GM18511 (cell line): Measurements from ENCODE around the gene TOPORS.
"Not testable (repeated sequence)": the region's sequence is repeated elsewhere in the genome, so short reads cannot be mapped to it uniquely, and the experiment has no call there.

Source experiments
- ATAC-seq: cut with Tn5 transposase; IDR thresholded peaks from one replicate; pipeline ENCODE4 v1.9.1; 2021; ENCODE audit warnings: mild to moderate bottlenecking, moderate library complexity; ENCODE audit not compliant: unreplicated experiment

The TOPORS gene

GRCh38 chr9:32566770-32567169 is 14.4 kb upstream of the TOPORS start:
- ATAC-seq: no peak

DNA sequence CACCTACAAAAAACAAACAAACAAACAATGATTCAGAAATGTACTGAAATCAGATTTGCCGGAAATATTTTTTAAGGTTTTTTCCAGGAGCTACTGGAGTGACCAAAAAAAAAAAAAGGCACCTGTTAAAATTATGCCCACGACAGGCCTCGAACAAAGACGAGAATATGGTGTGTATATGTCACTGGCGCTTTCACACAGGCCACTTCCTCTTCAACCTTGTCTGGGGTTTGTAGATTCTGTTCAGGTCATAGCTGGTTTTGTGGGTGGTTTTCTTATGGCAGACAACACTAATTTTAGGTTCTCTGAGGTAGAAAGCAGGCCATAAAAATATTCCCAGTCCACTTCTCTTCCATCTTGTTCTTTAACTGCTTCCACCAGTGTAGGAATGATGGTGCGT is 13.6 kb upstream of the TOPORS start:
- ATAC-seq: no peak

DNA sequence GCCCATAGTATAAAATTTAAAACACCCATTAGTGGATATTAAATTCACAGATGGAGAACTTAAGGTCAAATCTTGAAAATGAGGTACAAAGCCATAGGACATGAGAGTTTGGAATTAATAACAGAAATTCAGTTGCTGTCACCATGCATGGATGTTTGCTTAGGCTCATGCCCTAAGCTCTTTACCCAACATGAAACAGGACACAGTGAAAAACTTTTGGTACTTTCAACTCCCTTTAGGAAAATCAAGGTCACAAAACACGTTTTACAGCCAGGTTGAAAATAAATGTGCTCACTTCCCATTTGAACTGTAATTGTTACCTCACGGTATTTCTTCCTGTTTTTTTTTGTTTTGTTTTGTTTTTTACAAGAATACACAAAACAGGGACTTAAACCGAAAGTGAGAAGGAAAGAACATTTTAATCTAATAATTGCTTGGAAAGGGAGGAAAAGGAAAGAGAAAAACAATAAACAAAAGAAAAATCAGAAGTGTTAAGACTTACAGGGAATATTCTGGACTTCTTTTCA is 6.1 kb upstream of the TOPORS start:
- no peak for ATAC-seq

DNA sequence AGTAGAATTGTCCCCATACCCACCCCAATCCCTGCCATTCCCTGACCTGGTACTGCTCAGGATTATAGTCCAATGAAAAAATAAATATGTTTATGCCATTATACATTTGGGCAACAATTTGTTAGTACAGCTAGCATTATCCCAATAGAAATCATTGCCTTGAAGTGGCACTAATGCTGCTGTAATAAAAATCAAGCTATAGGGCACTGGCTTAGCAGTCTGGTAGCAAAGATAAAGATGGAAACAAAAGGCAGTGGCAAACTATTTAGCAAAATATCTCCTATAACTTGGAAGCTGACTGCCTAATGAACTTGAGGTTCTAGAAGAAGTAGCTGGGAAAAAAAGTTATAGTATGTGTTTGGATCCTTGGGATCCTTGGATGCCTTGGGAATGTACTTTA is 2.2 kb upstream of the TOPORS start:
- no peak for ATAC-seq

- no peak for ATAC-seq
These were observed 1.7 kb upstream of the TOPORS start for GRCh38 chr9:32554107-32554506.

- ATAC-seq: peak; percentile 15
These were observed 922 bp downstream of the TOPORS start for GRCh38 chr9:32551276-32552051.

DNA sequence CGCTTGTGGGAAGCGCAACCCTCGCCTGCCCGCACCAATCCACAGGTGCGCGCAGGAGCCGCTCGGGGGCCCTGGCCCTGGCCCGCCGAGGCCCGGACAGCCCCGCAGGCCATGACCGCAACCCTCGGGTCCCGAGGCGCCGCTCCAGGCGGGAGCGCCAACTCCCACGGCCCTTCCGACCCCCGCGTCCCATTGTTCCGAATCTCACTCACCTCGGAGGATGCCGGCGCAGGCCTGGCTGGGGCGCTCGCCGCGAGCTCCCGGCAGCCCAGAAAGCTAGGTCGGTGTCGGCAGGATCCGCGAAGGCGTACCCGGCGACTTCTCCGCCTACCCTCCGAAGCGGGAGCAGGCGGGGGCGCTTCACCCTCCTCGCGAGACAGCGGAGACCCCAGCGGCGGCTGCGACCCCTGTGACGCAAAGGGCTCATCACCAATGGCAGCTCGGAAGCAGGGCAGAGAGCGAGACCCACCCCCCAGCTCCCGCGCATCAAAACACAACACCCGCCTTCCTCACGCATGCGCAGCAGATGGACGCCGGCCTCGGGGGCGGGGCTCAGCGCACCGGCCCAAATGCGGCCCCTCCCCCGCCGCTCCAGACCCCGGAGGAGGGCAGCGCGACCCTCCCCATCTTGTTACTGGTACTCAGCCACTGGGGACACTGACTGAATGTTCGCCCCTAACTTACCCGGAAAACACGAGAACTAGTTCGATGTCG is 1.7 kb downstream of the TOPORS start:
- peak; percentile 67 for ATAC-seq

DNA sequence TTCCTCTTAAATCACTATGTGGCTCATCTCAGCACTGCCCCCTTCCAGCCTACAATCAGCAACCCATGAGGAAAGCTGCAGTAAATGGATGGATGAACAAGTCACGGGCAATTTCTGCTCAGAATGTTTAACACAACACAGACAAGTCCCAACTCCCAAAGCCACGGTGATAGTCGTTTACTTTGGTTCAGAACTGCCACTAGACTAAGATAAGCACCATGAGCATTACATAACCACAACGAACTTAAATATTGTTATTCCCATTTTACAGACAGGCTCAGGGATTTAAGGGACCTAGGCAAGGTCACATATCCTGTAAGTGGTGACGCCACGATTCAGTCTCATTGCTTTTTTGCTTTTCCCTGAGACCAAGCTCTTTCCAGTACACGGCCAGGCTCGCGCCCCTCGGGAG is 2.2 kb downstream of the TOPORS start:
- ATAC-seq: no peak

DNA sequence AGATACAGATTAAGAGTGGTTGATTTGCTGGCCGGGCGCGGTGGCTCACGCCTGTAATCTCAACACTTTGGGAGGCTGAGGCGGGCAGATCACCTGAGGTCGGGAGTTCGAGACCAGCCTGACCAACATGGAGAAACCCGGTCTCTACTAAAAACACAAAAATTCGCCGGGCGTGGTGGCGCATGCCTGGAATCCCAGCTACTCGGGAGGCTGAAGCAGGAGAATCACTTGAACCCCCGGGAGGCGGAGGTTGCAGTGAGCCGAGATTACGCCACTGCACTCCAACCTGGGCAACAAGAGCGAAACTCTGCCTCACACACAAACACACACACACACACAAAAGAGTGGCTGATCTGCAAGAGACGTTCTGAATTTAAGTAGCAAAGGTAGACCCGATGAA is 4.2 kb downstream of the TOPORS start:
- ATAC-seq: not testable (repeated sequence)

GRCh38 chr9:32545884-32546283 is 6.5 kb downstream of the TOPORS start:
- no peak for ATAC-seq

DNA sequence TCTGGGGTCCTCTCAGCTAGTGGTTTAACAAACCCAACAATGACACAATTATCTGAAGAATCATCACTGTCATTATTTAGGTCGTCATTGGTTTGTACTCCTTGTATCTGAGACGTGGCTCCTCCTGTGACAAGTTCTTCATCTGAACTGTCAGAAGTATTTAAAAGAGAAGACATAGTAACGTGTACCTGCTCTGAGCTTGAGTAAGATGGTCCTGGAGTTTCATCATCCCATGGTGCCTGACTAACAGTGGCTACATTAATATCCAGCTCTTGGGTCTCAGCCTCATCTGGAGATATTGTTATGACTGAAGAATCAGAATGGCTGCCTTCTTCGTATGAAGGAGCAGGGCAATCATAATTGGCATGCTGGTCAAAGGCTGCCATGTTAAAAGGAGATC is 9.3 kb downstream of the TOPORS start:
- ATAC-seq: no peak

- ATAC-seq: no peak
These were observed 18.6 kb downstream of the TOPORS start for GRCh38 chr9:32533816-32534215.

DNA sequence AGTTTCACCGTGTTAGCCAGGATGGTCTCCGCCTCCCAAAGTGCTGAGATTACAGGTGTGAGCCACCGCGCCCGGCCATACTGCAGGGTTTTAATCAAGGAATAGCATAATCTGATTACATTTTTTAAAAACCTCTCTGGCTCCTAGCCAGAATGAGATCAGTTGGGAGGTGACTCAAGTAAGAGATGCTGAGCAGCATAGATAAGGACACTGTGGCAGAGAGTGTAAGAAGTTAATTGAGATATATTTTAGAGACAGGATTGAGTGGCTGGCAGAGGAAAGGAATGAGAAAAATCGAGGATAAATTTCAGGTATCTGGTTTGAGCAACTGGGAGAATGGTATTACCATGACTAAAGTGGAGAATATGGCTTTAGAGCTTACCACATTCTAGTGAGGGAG is 19.1 kb downstream of the TOPORS start:
- ATAC-seq: no peak

GRCh38 chr9:32526707-32527048 is 25.7 kb downstream of the TOPORS start:
- no peak for ATAC-seq

- ATAC-seq: peak; percentile 74
These were observed 26.2 kb downstream of the TOPORS start, which contains the start of gene RIGI for GRCh38 chr9:32526041-32526706. TSS of gene RIGI (minus strand) at chr9:32526196. CDS start at chr9:32526166, 30 bp downstream.

- peak; percentile 24 for ATAC-seq
These were observed 26.7 kb downstream of the TOPORS start for GRCh38 chr9:32525709-32526030.

DNA sequence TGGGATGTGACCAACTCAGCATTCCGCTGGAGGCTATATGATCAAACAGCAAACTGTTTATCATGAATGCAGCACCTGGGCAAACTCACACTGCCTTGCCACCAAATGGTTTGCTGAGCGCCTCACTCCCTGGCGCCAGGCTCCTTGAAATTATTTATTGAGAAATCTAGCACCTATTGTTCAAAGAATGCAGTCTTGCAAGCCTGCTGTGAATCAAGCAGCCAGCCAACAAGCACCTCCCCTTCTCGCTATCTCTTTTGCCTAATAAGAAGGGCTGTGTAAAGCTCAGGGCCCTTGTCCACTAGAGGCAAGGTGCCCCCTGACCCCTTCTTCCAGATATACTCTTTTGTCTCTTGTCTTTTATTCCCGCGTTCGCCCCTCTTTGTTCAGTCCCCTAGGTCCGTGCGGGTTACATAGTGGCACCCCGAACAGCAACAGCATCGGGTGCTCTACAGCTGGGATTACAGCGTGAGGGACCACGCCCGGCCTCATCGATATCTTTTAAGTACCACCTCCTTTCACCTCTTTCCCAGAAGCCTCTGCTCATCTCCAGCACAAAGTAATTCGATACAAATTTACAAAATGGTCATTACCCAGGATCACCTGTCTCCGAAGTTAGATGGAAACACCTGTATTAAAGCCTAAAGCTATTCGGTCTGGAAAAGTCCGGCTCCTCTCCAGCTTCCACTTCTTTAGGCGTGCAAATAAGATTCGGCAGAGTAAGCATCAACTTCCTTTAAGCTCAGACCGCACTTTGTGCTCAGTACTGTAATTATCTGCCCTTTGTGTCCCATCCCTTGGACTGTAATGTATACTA is 27.3 kb downstream of the TOPORS start:
- peak; percentile 43 for ATAC-seq

DNA sequence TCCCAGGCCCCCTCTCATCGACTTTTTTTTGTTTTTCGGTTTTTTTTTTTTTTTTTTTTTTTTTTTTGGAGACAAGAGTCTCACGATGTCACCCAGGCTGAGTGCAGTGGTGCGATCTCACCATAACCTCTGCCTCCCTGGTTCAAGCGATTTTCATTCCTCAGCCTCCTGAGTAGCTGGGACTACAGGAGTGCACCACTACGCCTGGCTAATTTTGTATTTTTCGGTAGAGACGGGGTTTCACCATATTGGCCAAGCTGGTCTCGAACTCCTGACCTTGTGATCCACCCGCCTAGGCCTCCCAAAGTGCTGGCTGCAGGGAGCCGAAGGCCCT is 27.9 kb downstream of the TOPORS start:
- not testable (repeated sequence) for ATAC-seq

- ATAC-seq: no peak
These were observed 28.5 kb downstream of the TOPORS start for GRCh38 chr9:32523910-32524309.

GRCh38 chr9:32518276-32518675 is 34.1 kb downstream of the TOPORS start:
- ATAC-seq: no peak

DNA sequence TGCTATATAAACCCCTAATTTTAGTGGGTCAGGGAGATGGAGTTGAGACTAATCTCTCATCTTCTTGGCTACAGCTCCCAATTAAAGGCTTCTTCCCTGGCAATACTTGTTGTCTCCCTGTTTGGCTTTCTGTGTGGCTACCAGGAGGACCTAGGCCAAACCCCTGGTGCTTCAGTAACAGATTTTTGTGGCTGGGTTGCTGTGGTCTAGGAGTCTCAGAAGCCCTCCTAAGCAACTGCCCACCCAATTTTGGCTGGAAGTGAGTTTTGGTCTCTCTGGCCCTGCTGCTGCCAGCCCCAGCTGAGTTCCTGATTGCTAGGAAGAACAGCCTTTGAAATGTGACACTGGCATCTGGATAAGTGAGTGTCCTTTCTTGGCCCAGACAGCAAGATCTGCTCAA is 36.1 kb downstream of the TOPORS start:
- ATAC-seq: no peak
